Measurements from ENCODE around the gene PCBD1. TPM values are rescaled to one million over a fixed set of nuclear protein-coding genes. Genes with fewer than 3 reads are reported as not detected.

PCBD1 gene
- total RNA-seq, 1 donor from 2014 or later = 36.6 TPM

- no peak overlapping the region for H3K4me3 Mint-ChIP-seq (ENCODE audit: unreplicated experiment)
- H3K27me3 Mint-ChIP-seq (ENCODE audit: unreplicated experiment) = no peaks in the 10 kb centered on the region
- peaks cover 22% of the 10 kb centered on the region for H3K36me3 Mint-ChIP-seq (ENCODE audit: unreplicated experiment)
- DNase-seq (ENCODE audit: extremely low spot score, unreplicated experiment) = no peak
- H3K4me1 Mint-ChIP-seq (ENCODE audit: unreplicated experiment) = no peaks in the 10 kb centered on the region
- no peaks in the 10 kb centered on the region for H3K9me3 Mint-ChIP-seq (ENCODE audit: unreplicated experiment)
- no peak overlapping the region for H3K27ac Mint-ChIP-seq (ENCODE audit: unreplicated experiment)
- TF ChIP-seq CTCF (IDR thresholded peaks at IDR 0.05) = no peak
Measured at GRCh38 chr10:70879207-70879606, 9.2 kb downstream of the PCBD1 start.

- H3K4me1 Mint-ChIP-seq (ENCODE audit: unreplicated experiment) = no peaks in the 10 kb centered on the region
- H3K36me3 Mint-ChIP-seq (ENCODE audit: unreplicated experiment) = peaks cover 38% of the 10 kb centered on the region
- H3K4me3 Mint-ChIP-seq (ENCODE audit: unreplicated experiment) = no peak overlapping the region
- TF ChIP-seq CTCF (IDR thresholded peaks at IDR 0.05) = no peak
- DNase-seq (ENCODE audit: extremely low spot score, unreplicated experiment) = no peak
- no peaks in the 10 kb centered on the region for H3K27me3 Mint-ChIP-seq (ENCODE audit: unreplicated experiment)
- H3K9me3 Mint-ChIP-seq (ENCODE audit: unreplicated experiment) = no peaks in the 10 kb centered on the region
- no peak overlapping the region for H3K27ac Mint-ChIP-seq (ENCODE audit: unreplicated experiment)
Measured at GRCh38 chr10:70874061-70874460, 14.3 kb downstream of the PCBD1 start.

GRCh38 chr10:70872291-70872690 lies 16.1 kb downstream of the PCBD1 start:
- Mint-ChIP-seq H3K4me3 (ENCODE audit: unreplicated experiment) (no peak overlapping the region), H3K9me3 (ENCODE audit: unreplicated experiment) (no peaks in the 10 kb centered on the region), H3K27me3 (ENCODE audit: unreplicated experiment) (no peaks in the 10 kb centered on the region), H3K36me3 (ENCODE audit: unreplicated experiment) (peaks cover 40% of the 10 kb centered on the region), H3K4me1 (ENCODE audit: unreplicated experiment) (no peaks in the 10 kb centered on the region), H3K27ac (ENCODE audit: unreplicated experiment) (no peak overlapping the region)
- TF ChIP-seq CTCF (IDR thresholded peaks at IDR 0.05) = no peak
- DNase-seq (ENCODE audit: extremely low spot score, unreplicated experiment) = no peak

DNA sequence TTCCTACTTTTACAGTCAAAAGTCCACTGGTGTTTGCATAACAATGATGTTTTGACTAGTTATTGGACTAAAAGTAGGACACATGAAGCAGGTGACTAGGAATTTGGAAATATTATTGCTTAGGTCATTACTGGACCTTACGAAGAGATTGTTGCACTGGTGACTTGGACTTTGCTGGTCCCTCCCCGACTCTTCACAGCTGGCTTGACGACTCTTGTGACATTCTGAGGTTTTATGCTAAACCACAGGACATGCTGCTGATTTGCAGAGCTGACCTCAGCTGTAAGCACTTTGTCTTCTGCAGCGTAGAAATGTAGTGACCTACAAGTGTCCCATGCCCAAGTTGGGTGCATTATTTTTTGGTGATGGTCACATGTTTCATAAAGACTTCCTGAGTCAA lies 21.9 kb downstream of the PCBD1 start:
- TF ChIP-seq CTCF (IDR thresholded peaks at IDR 0.05) = no peak
- Mint-ChIP-seq H3K4me3 (ENCODE audit: unreplicated experiment) (no peak overlapping the region), H3K27me3 (ENCODE audit: unreplicated experiment) (no peaks in the 10 kb centered on the region), H3K9me3 (ENCODE audit: unreplicated experiment) (no peaks in the 10 kb centered on the region), H3K27ac (ENCODE audit: unreplicated experiment) (no peak overlapping the region), H3K4me1 (ENCODE audit: unreplicated experiment) (peaks cover 23% of the 10 kb centered on the region), H3K36me3 (ENCODE audit: unreplicated experiment) (peaks cover 28% of the 10 kb centered on the region)
- no peak for DNase-seq (ENCODE audit: extremely low spot score, unreplicated experiment)

DNA sequence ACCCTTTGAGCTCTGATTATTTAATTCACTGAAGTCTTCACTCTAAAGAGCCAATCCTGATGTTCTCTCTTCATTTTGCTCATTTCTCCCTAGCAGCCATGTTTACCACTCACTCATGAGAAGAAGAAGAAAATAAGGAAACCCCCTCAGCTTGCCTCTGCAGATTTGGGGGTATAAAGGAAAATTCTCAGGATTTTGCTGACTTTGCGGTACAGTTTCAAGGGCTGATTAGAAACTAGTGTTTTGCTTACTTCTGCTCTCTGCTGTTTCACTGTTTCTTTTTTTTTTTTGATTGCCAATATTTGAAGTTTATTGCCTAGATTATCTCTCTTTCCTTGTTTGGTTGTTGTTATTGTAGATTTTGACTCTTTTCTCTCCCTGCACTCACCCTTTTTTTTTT lies 23.4 kb downstream of the PCBD1 start:
- Mint-ChIP-seq H3K36me3 (ENCODE audit: unreplicated experiment) (peaks cover 34% of the 10 kb centered on the region), H3K27ac (ENCODE audit: unreplicated experiment) (peak overlapping the region; percentile 68)

More for the DNA sequence above, 23.4 kb downstream of the PCBD1 start:
- TF ChIP-seq CTCF (IDR thresholded peaks at IDR 0.05) = no peak
- H3K27me3 Mint-ChIP-seq (ENCODE audit: unreplicated experiment) = no peaks in the 10 kb centered on the region
- H3K9me3 Mint-ChIP-seq (ENCODE audit: unreplicated experiment) = no peaks in the 10 kb centered on the region
- H3K4me1 Mint-ChIP-seq (ENCODE audit: unreplicated experiment) = peaks cover 23% of the 10 kb centered on the region
- no peak for DNase-seq (ENCODE audit: extremely low spot score, unreplicated experiment)
- H3K4me3 Mint-ChIP-seq (ENCODE audit: unreplicated experiment) = no peak overlapping the region

Data from osteocyte (in vitro differentiated cells).